ENCODE data around the gene RAB33B.

GRCh38 chr4:139454111-139455045, at the start of gene RAB33B:
- TF ChIP-seq ZBTB10 (tag by site-specific recombination; IDR thresholded peaks at IDR 0.05) (no peak), ZNF184 (tag by site-specific recombination; IDR thresholded peaks at IDR 0.05) (no peak), ZNF654 (tag by site-specific recombination; IDR thresholded peaks at IDR 0.05; ENCODE audit: low read depth) (no peak), CTCF (tag by site-specific recombination; IDR thresholded peaks at IDR 0.05) (no peak), ZFP69B (tag by site-specific recombination; IDR thresholded peaks at IDR 0.05) (no peak), ZNF302 (tag by site-specific recombination; IDR thresholded peaks at IDR 0.05; ENCODE audit: low read depth) (no peak), TRIM28 (IDR thresholded peaks at IDR 0.05; ENCODE audit: borderline replicate concordance, low read length) (no peak), ZNF548 (tag by site-specific recombination; IDR thresholded peaks at IDR 0.05) (no peak), ZNF292 (tag by site-specific recombination; IDR thresholded peaks at IDR 0.05; ENCODE audit: borderline replicate concordance, low read depth) (no peak), ZNF132 (tag by site-specific recombination; IDR thresholded peaks at IDR 0.05; ENCODE audit: borderline replicate concordance) (no peak), PRDM6 (tag by site-specific recombination; IDR thresholded peaks at IDR 0.05) (no peak)
